SK-MEL-5 (cell line): ENCODE data around the gene NEDD4L. TPM values are rescaled to one million over a fixed set of nuclear protein-coding genes. Genes with fewer than 3 reads are reported as not detected.
"Not testable (repeated sequence)": the region's sequence is repeated elsewhere in the genome, so short reads cannot be mapped to it uniquely, and the experiment has no call there.

Experiments
- DNase-seq: peaks from one replicate; pipeline ENCODE4 v3.0.0-alpha.2; 2016; ENCODE audit warnings: low read depth, low spot score
- in situ Hi-C: cut with HindIII; loops from 2 replicates; pipeline ENCODE4 v1.10.0; 2016; ENCODE audit warnings: low sequenced_read_pairs, high pct_unique_total_duplicates, low pct_unique_long_range_greater_than_20kb
- polyA plus RNA-seq, 2 experiments: library from polyadenylated mRNA; depleted of rRNA; stranded (reverse); fragments of >200 nt; gene quantifications; 2 replicates each; pipeline ENCODE4 v1.2.3, GENCODE V29; 2015
- total RNA-seq: library from RNA; depleted of rRNA; stranded (reverse); fragments of >200 nt; shearing (Covaris generic); gene quantifications from 2 replicates; pipeline ENCODE4 v1.2.3, GENCODE V29; 2014; rRNA removed

NEDD4L gene
- total RNA-seq: 205 and 215 TPM in 2 replicates
- 195 and 200 TPM in 2 replicates for polyA plus RNA-seq (2015; cell fraction: cytosol; rRNA removed)
- polyA plus RNA-seq (2015; cell fraction: nucleus; rRNA removed): 264 and 280 TPM in 2 replicates

DNA sequence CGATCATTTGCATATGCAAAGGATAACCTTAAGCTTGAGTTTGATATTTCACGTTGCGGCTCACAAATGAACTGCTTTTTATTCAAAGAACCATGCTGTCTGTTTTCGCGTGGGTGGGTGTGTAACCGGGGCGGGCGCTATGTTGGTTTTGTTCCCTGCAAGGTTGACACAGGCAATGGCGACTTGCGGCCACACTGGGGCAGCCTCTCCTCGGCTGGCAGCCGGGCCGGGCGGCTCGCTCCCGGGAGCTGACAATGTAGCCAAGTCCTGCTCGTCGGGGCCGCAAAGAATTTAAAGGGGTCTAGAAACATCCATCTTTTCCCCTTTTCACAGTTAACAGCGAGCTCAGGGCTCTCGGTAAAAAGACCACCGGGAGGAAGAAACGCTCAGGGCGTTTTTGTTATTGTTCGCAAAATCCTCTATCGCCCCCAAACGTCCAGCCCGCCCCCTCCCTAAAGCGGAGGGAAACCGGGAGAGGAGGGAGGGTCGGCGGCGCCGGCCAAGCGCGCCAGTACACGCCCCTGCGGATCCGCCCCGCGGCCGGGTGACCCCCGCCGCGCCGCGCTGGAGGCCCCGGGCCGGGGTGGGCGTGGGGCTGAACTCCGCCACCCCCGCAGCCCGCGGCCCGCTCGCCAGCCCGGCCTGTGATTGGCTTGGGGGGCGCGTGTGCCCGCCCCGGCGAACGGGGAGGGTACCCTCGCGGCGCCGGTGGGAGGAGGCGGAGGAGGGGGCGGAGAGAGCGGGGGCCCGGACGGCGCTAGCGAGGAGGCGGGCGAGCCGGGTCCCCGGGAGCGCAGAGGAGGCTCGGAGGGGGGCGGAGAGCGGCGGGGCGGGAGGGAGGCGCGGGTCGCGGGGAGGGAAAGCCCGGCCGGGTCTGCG is at the start of gene NEDD4L:
Gene NEDD4L (plus strand): TSS at position 736 of the 879 bp plus-strand sequence. CDS start 435 bp downstream, outside the sequence.
- peak; percentile 85 for DNase-seq
- in situ Hi-C loops: no loop called here

DNA sequence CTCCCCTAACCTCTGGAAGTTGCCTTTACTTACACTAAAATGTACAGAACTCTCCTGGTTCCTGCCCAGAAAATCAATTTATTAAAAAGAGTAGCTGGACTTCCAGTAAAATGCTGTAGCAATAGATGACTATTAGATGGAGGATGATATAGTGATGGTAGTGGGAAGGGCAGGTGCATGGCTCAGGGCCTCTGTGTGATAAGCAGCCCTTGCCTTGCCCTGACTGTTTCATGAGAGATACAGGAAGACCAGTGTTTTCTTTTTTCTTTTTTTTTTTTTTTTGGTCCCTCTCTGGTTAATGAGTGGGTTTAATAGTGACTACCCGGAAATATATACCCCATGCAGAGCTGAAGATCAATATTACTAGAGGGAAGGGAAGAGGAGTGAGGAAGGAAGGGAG is 48.7 kb upstream of the NEDD4L start:
- in situ Hi-C loops: no loop called here

DNA sequence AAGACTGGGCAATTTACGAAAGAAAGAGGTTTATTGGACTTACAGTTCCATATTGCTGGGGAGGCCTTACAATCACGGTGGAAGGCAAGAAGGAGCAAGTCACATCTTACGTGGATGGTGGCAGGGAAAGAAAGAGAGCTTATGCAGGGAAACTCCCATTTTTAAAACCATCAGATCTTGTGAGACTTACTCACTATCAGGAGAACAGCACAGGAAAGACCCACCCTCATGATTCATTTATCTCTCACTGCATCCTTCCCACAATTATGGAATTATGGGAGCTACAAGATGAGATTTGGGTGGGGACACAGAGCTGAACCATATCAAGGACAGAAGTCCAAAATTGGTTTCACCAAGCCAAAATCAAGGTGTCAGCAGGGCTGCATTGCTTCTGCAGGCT is 47.1 kb upstream of the NEDD4L start:
- in situ Hi-C loops, DNase-seq: not testable (repeated sequence)

More for the DNA sequence above, 48.7 kb upstream of the NEDD4L start:
- no peak for DNase-seq

GRCh38 chr18:57997820-57998219 is 46.2 kb upstream of the NEDD4L start:
- no peak for DNase-seq
- in situ Hi-C loops: no loop called here

DNA sequence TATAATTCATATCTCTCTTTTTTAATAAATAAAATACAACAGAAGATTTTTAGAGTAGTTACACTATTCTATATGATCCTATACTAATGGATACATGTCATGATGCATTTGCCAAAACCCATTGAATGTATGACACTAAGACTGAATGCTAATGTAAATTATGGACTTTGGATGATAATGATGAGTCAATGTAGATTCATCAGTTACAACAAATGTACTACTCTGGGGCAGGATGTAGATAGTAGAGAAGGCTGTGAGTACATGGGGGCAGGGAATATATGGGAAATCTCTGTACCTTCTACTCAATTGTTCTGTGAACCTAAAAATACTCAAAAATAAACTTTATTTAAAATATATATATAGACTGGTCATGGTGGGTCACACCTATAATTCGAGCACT is 45.6 kb upstream of the NEDD4L start:
- in situ Hi-C loops: no loop called here

GRCh38 chr18:58004317-58004716 is 39.7 kb upstream of the NEDD4L start:
- in situ Hi-C loops: no loop called here
- no peak for DNase-seq

More for the DNA sequence above, 45.6 kb upstream of the NEDD4L start:
- DNase-seq: no peak

DNA sequence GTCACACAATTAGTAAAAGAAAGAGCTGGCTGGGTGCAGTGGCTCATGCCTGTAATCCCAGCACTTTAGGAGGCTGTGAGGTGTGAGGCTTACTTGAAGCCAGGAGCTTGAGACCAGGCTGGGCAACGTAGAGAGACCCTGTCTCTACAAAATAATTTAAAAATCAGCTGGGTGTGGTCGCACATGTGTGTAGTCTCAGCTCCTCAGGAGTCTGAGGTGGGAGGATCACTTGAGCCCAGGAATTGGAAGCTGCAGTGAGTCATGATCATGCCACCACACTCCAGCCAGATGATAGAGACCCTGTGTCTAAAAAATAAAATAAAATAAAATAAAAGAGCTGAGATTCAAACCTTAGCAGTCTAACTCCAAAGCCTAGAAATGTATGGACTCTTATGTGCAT is 39.0 kb upstream of the NEDD4L start:
- in situ Hi-C loops: no loop called here
- DNase-seq: no peak

DNA sequence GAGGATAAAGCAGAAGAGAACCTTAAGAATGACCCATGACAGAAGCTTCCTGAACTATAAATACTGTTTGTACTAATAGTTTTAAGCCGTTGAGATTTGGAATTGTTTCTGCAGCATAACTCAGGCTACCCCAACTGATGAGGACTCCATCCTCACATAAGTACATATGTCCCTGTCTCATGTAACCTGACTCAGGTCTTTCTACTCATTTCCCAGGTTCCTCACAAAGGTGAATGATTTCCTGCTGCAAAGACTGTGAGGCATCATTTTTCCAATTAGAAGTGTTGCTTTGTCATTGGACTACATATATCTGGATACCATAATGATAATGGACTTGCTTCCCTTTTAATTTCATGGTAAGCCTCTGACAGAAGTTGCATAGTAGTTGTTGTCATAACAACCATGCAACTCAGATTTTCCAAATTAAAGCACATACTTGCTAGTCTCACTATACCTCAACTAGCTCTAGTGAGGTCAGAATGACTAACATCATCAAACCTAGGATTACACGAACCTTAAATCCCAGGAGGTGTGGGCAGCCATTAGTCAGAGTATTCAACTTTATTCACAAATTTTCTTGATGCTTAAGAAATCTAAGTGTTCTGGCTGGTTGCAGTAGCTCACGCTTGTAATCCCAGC is 38.0 kb upstream of the NEDD4L start:
- in situ Hi-C loops: no loop called here
- no peak for DNase-seq

- in situ Hi-C loops: no loop called here
- DNase-seq: peak; percentile 52
Observed at GRCh38 chr18:58009166-58009565, 34.9 kb upstream of the NEDD4L start.

- in situ Hi-C loops: no loop called here
- no peak for DNase-seq
Observed at GRCh38 chr18:58010265-58010664, 33.8 kb upstream of the NEDD4L start.

DNA sequence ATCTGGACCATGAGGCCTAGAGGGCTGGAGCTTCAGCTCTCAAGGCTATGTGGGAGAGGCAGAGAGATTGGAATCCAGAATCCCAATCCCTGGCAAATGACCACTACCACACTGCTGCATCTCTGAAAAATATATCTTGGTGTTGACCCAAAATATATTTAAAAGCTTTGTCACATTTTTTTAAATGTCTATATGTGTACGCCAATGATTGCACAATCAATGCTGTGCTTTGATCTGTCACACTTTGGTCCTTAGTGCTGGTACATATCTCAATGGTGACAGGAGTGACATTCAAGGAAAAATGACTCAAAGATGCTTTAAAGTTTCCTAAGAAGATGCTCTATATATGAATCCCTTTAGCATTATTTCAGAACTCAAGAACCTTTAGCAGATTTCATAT is 31.7 kb upstream of the NEDD4L start:
- DNase-seq: no peak
- in situ Hi-C loops: no loop called here

DNA sequence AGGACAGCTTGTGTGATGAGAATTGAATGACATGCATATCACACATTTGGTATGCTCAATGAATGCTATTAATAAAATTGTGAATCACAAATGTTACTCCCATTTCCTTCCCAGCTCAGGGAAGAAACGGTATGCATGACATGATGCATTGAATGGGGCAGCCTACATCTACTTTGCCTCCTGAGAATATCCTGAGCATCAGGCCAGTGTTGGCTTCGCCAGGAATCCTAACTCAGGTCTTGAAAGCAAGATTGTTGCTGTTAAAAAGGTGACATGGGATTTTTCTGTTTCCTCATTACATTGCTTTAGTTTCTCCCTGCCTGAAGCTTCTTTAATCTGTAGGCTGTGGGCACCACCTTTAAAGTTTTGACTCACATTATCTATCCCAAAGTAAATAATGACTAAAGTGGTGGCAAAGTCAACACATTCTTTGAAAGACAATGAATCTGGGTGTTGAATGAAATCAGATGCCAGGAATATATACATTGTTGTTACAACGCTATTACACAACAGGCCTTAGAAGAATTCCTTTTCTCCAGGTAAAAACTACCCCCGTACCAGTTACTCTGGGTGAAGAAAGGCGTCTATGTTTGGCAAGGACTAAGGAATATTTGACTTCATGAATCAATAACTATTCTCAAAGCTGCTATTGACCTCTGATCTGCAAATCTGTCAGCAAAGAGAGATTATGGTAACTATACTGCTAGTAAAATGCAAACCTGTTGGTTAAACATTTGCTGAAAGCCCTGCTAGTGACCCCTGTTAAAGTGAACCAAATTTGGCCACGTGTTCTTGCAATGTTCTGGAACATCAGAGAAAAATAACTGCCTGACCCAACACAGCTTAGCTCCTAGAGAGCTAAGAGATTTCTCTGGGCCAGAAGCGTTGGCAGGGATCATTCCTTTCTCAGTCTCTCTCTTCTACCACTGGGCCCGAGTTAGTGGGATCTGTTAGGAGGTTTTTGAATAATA is 30.5 kb upstream of the NEDD4L start:
- DNase-seq: no peak
- in situ Hi-C loops: no loop called here

GRCh38 chr18:58015065-58015780 is 28.8 kb upstream of the NEDD4L start:
- in situ Hi-C loops: no loop called here
- DNase-seq: no peak

DNA sequence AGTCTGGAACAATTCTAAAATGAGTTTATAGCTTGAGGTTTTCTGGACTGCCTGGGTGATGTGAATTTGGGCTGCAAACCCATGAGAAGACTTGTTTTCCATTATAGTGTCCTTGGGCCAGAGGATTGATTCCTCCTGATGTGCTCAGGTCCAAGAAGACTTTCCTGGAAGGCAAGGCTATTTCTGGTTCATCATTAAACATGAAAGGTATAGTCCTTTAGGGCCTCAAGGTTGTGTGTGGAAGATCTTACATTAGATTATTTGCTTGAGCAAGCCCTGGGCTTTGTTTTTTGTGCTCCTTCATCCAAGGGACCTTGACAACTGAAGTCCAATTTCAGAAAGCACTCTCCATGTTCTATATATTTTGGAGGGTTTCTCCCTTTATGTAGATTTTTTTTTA is 26.8 kb upstream of the NEDD4L start:
- DNase-seq: no peak

GRCh38 chr18:58020567-58021107 is 23.4 kb upstream of the NEDD4L start:
- in situ Hi-C loops: no loop called here
- no peak for DNase-seq

More for the DNA sequence above, 26.8 kb upstream of the NEDD4L start:
- in situ Hi-C loops: no loop called here

GRCh38 chr18:58021504-58021903 is 22.5 kb upstream of the NEDD4L start:
- in situ Hi-C loops: no loop called here

GRCh38 chr18:58023108-58023507 is 20.9 kb upstream of the NEDD4L start:
- in situ Hi-C loops: no loop called here
- no peak for DNase-seq

More at GRCh38 chr18:58021504-58021903, 22.5 kb upstream of the NEDD4L start:
- peak; percentile 47 for DNase-seq
